Measurements from ENCODE around the gene AGA.

DNA sequence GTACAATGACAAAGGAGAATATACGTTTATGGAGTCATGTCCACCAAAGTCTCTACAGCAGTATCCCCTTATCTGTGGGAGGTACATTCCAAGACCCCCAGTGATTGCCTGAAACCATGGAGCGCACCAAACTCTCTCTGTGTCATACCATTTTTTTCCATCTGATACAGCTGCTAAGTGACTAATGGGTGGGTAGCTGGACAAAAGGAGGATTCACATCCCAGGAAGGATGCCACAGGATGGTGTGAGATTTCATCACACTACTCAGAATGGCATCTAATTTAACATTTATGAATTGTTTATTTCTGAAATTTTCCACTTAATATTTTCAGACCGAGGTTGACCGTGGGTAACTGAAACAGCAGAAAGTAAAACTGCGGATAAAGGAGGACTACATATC lies 49.8 kb upstream of the AGA start:
- no peak for TF ChIP-seq POLR2A (IDR thresholded peaks at IDR 0.05)
- TF ChIP-seq, protein P1, sequence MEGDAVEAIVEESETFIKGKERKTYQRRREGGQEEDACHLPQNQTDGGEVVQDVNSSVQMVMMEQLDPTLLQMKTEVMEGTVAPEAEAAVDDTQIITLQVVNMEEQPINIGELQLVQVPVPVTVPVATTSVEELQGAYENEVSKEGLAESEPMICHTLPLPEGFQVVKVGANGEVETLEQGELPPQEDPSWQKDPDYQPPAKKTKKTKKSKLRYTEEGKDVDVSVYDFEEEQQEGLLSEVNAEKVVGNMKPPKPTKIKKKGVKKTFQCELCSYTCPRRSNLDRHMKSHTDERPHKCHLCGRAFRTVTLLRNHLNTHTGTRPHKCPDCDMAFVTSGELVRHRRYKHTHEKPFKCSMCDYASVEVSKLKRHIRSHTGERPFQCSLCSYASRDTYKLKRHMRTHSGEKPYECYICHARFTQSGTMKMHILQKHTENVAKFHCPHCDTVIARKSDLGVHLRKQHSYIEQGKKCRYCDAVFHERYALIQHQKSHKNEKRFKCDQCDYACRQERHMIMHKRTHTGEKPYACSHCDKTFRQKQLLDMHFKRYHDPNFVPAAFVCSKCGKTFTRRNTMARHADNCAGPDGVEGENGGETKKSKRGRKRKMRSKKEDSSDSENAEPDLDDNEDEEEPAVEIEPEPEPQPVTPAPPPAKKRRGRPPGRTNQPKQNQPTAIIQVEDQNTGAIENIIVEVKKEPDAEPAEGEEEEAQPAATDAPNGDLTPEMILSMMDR (IDR thresholded peaks at IDR 0.05): no peak

Data from ovary (tissue), 3 donors.